GM18499 (cell line): Measurements from ENCODE around the gene KIAA0825.

Experiments
- ATAC-seq: cut with Tn5 transposase; IDR thresholded peaks from one replicate; pipeline ENCODE4 v1.9.1; 2021; ENCODE audit warnings: moderate number of reproducible peaks; ENCODE audit not compliant: insufficient read depth, unreplicated experiment

KIAA0825 gene

GRCh38 chr5:94516148-94516547, 102.3 kb downstream of the KIAA0825 start:
- ATAC-seq = no peak

- no peak for ATAC-seq
Observed at GRCh38 chr5:94508461-94509148, 109.8 kb downstream of the KIAA0825 start.

GRCh38 chr5:94505327-94506068, 112.9 kb downstream of the KIAA0825 start:
- no peak for ATAC-seq

GRCh38 chr5:94503677-94504076, 114.7 kb downstream of the KIAA0825 start:
- ATAC-seq = no peak

- no peak for ATAC-seq
Observed at GRCh38 chr5:94501365-94501764, 117.0 kb downstream of the KIAA0825 start.

- ATAC-seq = no peak
Observed at GRCh38 chr5:94499806-94500205, 118.6 kb downstream of the KIAA0825 start.

GRCh38 chr5:94498199-94498598, 120.2 kb downstream of the KIAA0825 start:
- ATAC-seq = no peak

GRCh38 chr5:94485067-94485466, 133.3 kb downstream of the KIAA0825 start:
- ATAC-seq = no peak

- no peak for ATAC-seq
Observed at GRCh38 chr5:94481059-94481458, 137.3 kb downstream of the KIAA0825 start.

- ATAC-seq = no peak
Observed at GRCh38 chr5:94480486-94480885, 137.9 kb downstream of the KIAA0825 start.

GRCh38 chr5:94473936-94474335, 144.5 kb downstream of the KIAA0825 start:
- ATAC-seq = no peak

- no peak for ATAC-seq
Observed at GRCh38 chr5:94471521-94471920, 146.9 kb downstream of the KIAA0825 start.

- ATAC-seq = no peak
Observed at GRCh38 chr5:94470802-94471201, 147.6 kb downstream of the KIAA0825 start.

GRCh38 chr5:94469894-94470329, 148.5 kb downstream of the KIAA0825 start:
- no peak for ATAC-seq

- no peak for ATAC-seq
Observed at GRCh38 chr5:94467954-94468930, 150.2 kb downstream of the KIAA0825 start.

- ATAC-seq = no peak
Observed at GRCh38 chr5:94467346-94467953, 151.0 kb downstream of the KIAA0825 start.

GRCh38 chr5:94463739-94464138, 154.7 kb downstream of the KIAA0825 start:
- no peak for ATAC-seq

- no peak for ATAC-seq
Observed at GRCh38 chr5:94461131-94461530, 157.3 kb downstream of the KIAA0825 start.

- no peak for ATAC-seq
Observed at GRCh38 chr5:94459915-94460314, 158.5 kb downstream of the KIAA0825 start.

GRCh38 chr5:94457788-94458187, 160.6 kb downstream of the KIAA0825 start:
- no peak for ATAC-seq
